ENCODE data around the gene GNB5. TPM values are rescaled to one million over a fixed set of nuclear protein-coding genes. Genes with fewer than 3 reads are reported as not detected.

Gene GNB5
- total RNA-seq, 1 experiment from 2014 or later = 53.2 TPM

DNA sequence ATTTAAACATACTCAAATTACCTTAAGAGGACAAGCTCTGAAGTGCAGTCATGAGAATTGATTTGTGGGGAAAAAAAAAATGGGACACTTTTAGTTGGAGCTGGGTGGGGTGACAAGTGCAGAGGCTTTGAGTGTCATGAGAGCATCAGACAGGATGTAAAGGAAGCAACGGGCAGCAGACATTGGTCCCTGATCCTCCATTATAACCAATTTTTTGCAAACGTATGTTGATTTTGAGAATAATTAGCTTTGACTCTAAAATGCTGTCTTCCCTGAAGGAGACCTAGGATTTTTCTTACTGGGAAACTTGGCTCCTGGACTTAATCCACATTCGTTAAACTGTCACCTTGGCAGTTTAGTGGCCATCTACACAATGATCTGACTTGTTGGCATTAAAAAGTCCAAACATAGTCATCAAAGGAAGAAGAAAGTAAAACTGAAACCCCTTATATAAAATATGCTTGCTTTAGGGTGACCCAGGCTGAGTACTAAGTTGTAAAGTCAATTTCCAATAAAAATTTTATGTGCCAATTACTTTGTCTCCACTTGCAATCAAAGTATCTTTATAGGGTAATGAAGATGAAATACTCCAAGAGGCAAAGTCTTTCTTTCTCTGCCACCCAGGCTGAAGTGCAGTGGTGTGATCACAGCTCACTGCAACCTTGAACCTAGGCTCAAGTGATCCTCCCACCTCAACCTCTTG is 124.2 kb downstream of the GNB5 start:
- DNase-seq (ENCODE audit: low read depth) = no peak

Other genes with a start within 250 kb of the GNB5 start
- 46.2 and 60.0 TPM in 2 replicates for gene LEO1, start 219.6 kb downstream of the GNB5 start, total RNA-seq (2014; rRNA removed; shearing (Covaris generic))
- 73.9 and 85.9 TPM in 2 replicates for gene MAPK6, start 172.2 kb downstream of the GNB5 start, total RNA-seq (2014; rRNA removed; shearing (Covaris generic))
- gene BCL2L10, start 78.6 kb downstream of the GNB5 start, total RNA-seq (2014; rRNA removed; shearing (Covaris generic)) = 0.96 and 1.5 TPM in 2 replicates
- gene MYO5C, start 104.4 kb upstream of the GNB5 start, total RNA-seq (2014; rRNA removed; shearing (Covaris generic)) = 1.2 and 1.3 TPM in 2 replicates

All from RPMI7951 (cell line).